H1 (cell line): ENCODE measurements around the gene KLHL36. TPM values are rescaled to one million over a fixed set of nuclear protein-coding genes. Genes with fewer than 3 reads are reported as not detected.

Experiments
- CHD2 ChIP-seq: IDR thresholded peaks from 2 replicates; pipeline ENCODE4 v1.6.1; 2012; ENCODE audit warnings: low read length, improper control_type of control experiment
- MAX ChIP-seq: IDR thresholded peaks from 2 replicates; pipeline ENCODE4 v1.6.1; 2012; ENCODE audit warnings: inconsistent platforms
- NRF1 ChIP-seq: IDR thresholded peaks from 2 replicates; pipeline ENCODE4 v1.6.1; 2011; ENCODE audit warnings: mild to moderate bottlenecking, low read depth, low read length, improper control_type of control experiment
- PHF8 ChIP-seq: fragments of 200-600 bp; sonication (generic); conservative IDR thresholded peaks from 2 replicates; pipeline ENCODE4 v1.7.1; 2012; ENCODE audit warnings: low read depth, mild to moderate bottlenecking, inconsistent platforms, low read length, moderate library complexity
- POLR2AphosphoS5 ChIP-seq: IDR thresholded peaks from 2 replicates; pipeline ENCODE4 v1.6.1; 2011; ENCODE audit warnings: low read depth, low read length
- ZNF274 ChIP-seq: IDR thresholded peaks from 2 replicates; pipeline ENCODE4 v1.7.0; 2012; ENCODE audit warnings: low read length, borderline replicate concordance; ENCODE audit errors: extremely low read depth
- polyA plus RNA-seq, 7 experiments: library from polyadenylated mRNA; depleted of rRNA in 3 of 7; stranded (reverse) in 5 of 7; unstranded in 2 of 7; fragments of >200 nt in 5 of 7; fragments of 200-250 nt in 2 of 7; gene quantifications; 1 replicate in 5 of 7; 2 replicates in 1 of 7; 4 replicates in 1 of 7; pipeline versions ENCODE4 v1.2.1 to v1.2.3, GENCODE V29; 2011 to 2013; ENCODE audit warnings: missing spikeins in 2 of 7, mixed read lengths in 2 of 7
- total RNA-seq: library from RNA; stranded (reverse); fragmentation: NEBNext Ultra II Directional; extraction: Animal tissue kit (Norgen Biotek cat#: 25700); gene quantifications from 2 replicates; pipeline ENCODE4 v1.2.1, GENCODE V29; 2021
- TF ChIP-seq, protein P1 (sequence below): fragments of 300-600 bp; sonication (generic); IDR thresholded peaks from 2 replicates; pipeline ENCODE4 v1.7.1; 2012; ENCODE audit warnings: low read length, moderate library complexity, mild to moderate bottlenecking, inconsistent platforms; ENCODE audit not compliant: insufficient replicate concordance

The KLHL36 gene
- total and polyA plus RNA-seq, 2 of the 8 experiments (the other 6 are each of a cell fraction or from before 2014, with no cell fraction given), result 22.9 to 33.6 TPM

GRCh38 chr16:84665843-84666242, 17.5 kb downstream of the KLHL36 start (continued):
- TF ChIP-seq, protein P1, sequence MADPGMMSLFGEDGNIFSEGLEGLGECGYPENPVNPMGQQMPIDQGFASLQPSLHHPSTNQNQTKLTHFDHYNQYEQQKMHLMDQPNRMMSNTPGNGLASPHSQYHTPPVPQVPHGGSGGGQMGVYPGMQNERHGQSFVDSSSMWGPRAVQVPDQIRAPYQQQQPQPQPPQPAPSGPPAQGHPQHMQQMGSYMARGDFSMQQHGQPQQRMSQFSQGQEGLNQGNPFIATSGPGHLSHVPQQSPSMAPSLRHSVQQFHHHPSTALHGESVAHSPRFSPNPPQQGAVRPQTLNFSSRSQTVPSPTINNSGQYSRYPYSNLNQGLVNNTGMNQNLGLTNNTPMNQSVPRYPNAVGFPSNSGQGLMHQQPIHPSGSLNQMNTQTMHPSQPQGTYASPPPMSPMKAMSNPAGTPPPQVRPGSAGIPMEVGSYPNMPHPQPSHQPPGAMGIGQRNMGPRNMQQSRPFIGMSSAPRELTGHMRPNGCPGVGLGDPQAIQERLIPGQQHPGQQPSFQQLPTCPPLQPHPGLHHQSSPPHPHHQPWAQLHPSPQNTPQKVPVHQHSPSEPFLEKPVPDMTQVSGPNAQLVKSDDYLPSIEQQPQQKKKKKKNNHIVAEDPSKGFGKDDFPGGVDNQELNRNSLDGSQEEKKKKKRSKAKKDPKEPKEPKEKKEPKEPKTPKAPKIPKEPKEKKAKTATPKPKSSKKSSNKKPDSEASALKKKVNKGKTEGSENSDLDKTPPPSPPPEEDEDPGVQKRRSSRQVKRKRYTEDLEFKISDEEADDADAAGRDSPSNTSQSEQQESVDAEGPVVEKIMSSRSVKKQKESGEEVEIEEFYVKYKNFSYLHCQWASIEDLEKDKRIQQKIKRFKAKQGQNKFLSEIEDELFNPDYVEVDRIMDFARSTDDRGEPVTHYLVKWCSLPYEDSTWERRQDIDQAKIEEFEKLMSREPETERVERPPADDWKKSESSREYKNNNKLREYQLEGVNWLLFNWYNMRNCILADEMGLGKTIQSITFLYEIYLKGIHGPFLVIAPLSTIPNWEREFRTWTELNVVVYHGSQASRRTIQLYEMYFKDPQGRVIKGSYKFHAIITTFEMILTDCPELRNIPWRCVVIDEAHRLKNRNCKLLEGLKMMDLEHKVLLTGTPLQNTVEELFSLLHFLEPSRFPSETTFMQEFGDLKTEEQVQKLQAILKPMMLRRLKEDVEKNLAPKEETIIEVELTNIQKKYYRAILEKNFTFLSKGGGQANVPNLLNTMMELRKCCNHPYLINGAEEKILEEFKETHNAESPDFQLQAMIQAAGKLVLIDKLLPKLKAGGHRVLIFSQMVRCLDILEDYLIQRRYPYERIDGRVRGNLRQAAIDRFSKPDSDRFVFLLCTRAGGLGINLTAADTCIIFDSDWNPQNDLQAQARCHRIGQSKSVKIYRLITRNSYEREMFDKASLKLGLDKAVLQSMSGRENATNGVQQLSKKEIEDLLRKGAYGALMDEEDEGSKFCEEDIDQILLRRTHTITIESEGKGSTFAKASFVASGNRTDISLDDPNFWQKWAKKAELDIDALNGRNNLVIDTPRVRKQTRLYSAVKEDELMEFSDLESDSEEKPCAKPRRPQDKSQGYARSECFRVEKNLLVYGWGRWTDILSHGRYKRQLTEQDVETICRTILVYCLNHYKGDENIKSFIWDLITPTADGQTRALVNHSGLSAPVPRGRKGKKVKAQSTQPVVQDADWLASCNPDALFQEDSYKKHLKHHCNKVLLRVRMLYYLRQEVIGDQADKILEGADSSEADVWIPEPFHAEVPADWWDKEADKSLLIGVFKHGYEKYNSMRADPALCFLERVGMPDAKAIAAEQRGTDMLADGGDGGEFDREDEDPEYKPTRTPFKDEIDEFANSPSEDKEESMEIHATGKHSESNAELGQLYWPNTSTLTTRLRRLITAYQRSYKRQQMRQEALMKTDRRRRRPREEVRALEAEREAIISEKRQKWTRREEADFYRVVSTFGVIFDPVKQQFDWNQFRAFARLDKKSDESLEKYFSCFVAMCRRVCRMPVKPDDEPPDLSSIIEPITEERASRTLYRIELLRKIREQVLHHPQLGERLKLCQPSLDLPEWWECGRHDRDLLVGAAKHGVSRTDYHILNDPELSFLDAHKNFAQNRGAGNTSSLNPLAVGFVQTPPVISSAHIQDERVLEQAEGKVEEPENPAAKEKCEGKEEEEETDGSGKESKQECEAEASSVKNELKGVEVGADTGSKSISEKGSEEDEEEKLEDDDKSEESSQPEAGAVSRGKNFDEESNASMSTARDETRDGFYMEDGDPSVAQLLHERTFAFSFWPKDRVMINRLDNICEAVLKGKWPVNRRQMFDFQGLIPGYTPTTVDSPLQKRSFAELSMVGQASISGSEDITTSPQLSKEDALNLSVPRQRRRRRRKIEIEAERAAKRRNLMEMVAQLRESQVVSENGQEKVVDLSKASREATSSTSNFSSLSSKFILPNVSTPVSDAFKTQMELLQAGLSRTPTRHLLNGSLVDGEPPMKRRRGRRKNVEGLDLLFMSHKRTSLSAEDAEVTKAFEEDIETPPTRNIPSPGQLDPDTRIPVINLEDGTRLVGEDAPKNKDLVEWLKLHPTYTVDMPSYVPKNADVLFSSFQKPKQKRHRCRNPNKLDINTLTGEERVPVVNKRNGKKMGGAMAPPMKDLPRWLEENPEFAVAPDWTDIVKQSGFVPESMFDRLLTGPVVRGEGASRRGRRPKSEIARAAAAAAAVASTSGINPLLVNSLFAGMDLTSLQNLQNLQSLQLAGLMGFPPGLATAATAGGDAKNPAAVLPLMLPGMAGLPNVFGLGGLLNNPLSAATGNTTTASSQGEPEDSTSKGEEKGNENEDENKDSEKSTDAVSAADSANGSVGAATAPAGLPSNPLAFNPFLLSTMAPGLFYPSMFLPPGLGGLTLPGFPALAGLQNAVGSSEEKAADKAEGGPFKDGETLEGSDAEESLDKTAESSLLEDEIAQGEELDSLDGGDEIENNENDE, result no peak
- no peak for TF ChIP-seq PHF8
- no peak for TF ChIP-seq CHD2
- no peak for TF ChIP-seq NRF1
- TF ChIP-seq ZNF274, result no peak
- TF ChIP-seq POLR2AphosphoS5, result no peak
- TF ChIP-seq MAX, result no peak
